GM11168 (cell line): Measurements from ENCODE around the gene SHLD1.

Experiments
- in situ Hi-C: fragments of 300-500 bp; cut with MboI; formaldehyde crosslinking; loops from one replicate; pipeline ENCODE4 v1.12.0; 2022; ENCODE audit warnings: low sequenced_read_pairs; ENCODE audit not compliant: unreplicated experiment

Gene SHLD1

GRCh38 chr20:5842465-5842864 is 92.3 kb downstream of the SHLD1 start:
- in situ Hi-C loops: no loop called here

- in situ Hi-C loops: no loop called here
Observed at GRCh38 chr20:5843054-5843592, 92.9 kb downstream of the SHLD1 start.

GRCh38 chr20:5844063-5844681 is 94.0 kb downstream of the SHLD1 start:
- in situ Hi-C loops: no loop called here

DNA sequence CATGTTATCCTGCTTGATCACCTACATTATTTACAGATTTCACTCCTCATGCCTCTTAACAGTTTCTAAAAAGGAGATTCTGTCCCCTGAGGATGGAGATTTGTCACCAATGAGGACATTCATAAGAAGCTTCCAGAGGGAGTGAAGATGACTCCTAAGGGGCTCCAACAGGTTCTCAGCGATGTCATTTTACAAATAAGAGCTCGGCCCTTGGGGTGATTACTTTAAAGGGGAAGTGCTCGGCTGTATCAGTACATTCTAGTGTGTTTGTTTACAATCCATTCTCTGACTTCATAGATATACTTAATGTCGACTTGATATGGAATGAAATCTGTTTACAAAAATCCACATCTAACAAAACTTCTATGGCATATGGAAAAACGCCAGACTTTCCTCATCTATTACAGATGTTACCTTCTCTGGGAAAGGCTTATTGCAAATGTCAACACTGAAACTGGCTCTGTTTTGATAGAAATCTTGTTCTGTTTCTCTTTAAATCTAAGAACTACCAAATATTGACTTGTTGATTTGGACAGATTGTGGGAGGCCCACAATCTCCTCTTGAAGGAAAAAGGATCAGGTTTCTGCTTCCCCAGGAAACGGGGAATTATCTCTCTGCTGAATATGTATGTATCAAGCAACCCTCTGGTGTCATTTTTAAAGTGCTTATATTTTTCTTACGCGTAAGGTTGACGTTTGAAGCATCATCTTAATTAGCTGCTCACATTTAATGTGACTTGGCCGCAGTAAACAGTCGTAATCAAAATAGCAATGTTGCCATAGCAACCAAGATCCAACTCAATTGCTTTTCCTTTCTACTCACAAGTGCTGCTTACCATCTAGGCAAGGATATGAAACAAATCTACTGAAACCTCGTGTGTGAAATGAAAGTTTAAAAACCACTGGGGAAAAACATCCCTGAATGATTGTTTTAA is 95.7 kb downstream of the SHLD1 start:
- in situ Hi-C loops: no loop called here

DNA sequence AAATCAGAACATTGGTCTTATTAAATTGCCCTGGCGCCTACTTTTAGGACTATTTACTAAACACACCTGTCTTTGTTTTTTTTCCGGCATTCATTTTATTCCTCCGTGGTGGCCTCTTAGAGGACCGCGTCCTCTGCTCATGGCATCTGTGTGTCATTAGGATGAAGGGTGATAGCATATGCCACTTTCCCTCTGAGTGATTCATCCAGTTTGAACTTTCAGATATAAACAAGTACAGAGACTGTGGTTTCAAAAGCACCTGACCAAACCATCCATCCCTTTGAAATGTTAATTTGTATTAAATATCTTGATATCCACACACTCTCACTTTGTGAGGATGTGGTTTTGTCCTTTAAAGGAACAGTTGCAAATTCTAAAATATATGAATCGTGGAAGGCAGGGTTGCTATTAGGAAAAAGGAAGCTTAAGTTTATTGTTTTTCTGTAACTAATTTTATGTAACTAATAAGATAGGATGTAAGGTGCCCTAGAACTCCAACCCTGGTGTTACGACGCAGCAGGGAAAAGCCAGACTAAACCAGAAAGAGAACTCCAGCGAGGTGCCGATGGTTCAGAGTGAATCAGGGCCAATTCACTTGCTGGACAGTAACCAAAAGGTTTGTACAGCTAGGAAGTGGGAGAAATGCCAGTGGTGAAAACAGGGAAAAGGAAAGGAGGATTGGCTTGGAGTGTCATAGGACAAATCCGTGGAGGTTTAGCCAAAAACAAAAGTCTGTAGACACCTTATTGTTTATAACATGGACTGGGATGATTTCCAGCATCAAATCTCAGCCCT is 98.7 kb downstream of the SHLD1 start:
- in situ Hi-C loops: no loop called here

DNA sequence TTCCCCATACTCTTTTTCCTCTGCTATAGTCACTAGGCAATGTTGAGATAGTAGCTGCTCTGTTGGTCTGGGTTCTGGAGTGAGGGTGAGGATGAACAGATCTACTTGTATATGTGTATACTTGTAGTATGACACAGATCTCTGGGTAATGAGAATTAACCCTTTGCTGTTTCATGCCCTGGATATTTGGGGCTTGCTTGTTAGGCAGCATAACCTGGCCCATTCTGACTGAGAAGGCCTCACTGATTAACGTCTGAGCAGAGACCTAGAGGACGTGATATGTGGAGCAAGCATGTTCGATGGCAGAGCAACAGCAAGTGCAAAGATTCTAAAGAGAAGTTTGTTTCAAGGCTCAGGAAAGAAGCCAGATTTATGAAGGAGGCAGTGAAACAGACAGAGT is 105.7 kb downstream of the SHLD1 start:
- in situ Hi-C loops: no loop called here

- in situ Hi-C loops: no loop called here
Observed at GRCh38 chr20:5859608-5860007, 109.4 kb downstream of the SHLD1 start.

DNA sequence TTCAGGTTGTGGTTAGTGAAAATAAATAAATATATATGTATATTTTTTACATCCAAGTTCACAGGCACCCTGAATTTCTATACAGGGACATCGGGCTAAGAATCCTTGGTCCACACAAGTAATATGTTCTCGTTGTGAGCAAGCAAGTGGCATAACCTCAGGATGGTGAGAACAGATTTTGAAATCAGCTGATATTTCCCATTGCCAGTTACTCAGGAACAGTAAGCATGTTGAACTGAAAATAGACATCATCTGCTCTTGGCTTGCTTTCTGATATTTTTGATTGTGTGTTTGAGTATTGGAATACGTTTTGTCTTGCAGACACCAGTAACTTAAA is 112.5 kb downstream of the SHLD1 start:
- in situ Hi-C loops: no loop called here

DNA sequence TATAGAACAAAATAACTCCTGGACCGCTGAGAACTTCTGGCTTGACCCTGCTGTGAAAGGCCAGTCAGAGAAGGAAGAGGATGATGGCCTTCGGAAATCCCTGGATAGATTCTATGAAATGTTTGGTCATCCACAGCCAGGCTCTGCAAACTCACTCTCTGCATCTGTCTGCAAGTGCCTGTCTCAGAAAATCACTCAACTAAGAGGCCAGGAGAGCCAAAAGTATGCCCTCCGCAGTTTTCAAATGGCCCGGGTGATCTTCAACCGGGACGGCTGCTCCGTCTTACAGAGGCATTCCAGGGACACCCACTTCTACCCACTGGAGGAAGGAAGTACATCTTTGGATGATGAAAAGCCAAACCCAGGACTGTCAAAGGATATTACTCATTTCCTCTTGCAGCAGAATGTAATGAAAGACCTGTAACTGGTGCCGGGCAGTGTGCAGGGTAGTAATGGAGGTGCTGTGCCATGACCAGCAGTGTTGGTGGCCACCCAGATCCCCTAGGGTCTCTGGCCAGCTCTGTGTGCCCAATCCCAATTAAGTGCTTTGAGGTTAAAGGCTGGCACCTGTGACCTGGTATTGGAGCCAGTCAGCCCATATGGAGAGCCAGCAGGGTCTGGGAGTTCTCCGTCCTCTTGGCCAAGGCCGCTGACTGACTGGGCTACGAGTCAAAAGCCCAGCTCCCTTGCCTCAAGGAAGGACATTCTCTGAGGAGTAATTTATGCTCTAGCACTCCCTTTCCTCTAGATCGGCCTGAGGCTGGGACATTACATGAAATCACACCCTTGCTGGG is 113.0 kb downstream of the SHLD1 start:
- in situ Hi-C loops: no loop called here

DNA sequence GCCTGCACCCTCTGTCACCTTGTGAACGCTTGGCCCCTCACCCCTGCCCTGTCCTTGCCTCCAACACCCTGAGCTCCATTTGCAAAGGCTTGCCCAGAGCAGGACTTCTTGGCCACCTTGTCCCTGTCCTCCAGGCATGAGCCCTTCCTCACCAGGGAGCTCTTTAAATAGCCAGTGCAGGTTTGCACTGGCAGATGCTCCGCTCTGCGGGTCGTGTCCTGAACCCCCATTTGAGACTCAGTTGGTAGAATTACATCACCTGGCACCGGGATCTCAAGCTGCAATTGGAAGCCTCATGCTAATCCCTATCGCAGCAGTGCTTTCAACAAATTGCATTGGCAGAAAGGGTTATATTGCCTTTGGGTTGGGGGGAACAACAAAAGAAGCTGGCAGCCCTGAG is 114.2 kb downstream of the SHLD1 start:
- in situ Hi-C loops: no loop called here

DNA sequence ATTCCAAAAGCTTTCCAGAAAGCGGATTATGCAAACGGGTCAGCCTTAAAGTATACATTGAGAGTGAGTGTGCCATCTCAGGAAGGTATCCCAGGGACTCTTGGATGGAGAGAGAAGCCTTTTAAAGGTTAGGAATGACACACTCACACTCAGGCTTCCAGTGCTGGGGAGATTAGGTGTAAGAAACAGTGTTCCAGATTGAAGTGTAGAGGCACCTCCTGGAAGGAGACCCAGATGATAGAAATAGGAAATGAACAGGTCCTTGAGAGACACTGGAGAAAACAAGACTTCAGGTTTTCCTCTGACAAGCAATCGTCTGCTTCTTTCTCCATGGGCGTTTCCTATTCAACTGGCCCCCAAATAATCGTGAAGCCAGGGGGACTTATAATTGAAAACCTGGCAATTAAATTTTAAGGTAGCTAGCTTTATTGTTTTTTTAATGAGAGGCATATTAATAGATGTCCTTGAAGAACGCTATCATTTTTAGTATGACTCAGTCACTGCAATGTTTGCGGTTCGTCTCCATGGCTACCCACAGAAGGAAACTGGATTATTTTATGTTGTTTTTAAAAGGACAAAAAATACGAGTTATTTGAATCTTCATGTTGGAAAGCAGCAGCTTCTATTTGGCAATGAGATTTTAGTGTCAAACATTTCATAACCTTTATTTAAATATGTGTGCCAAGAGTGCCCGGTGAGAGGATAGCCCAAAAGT is 114.8 kb downstream of the SHLD1 start:
- in situ Hi-C loops: no loop called here

DNA sequence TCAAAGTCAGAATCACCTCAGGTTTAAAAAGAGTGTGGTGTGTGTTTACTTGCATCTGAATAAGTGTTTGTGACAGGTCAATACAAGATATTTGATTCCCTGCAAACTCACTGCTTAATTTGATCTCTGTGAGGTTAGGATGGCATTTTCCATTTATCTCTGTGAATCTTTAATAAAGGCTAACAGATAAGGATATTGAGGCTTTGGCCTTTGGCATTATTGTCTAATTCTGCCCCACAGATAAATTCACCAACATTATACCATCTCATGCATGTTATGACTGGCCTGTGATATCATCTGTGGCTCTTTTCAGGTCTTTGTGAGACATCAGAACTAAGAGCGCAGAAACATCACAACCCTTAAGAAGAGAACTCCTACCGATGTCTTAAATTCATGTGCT is 115.4 kb downstream of the SHLD1 start:
- in situ Hi-C loops: no loop called here

DNA sequence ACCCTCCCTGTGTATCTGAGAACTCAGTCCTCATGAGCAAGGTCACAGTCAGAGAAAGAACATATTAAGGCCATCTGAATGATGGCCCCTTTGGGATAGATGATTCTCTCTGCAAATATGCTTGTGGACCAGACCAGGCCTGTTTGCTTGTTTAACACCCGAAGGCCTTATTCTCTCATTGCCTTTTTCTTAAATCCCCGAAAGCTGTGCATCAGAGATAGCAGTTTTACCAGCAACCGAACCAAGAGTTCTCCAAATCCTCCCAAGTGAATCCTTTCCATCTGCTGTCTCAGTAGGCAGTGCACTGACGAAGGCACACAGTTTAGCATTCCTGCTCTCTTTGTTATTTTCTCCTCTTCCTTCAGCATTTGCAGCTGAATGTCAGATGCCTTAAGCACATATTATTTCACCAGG is 120.4 kb downstream of the SHLD1 start:
- in situ Hi-C loops: no loop called here

DNA sequence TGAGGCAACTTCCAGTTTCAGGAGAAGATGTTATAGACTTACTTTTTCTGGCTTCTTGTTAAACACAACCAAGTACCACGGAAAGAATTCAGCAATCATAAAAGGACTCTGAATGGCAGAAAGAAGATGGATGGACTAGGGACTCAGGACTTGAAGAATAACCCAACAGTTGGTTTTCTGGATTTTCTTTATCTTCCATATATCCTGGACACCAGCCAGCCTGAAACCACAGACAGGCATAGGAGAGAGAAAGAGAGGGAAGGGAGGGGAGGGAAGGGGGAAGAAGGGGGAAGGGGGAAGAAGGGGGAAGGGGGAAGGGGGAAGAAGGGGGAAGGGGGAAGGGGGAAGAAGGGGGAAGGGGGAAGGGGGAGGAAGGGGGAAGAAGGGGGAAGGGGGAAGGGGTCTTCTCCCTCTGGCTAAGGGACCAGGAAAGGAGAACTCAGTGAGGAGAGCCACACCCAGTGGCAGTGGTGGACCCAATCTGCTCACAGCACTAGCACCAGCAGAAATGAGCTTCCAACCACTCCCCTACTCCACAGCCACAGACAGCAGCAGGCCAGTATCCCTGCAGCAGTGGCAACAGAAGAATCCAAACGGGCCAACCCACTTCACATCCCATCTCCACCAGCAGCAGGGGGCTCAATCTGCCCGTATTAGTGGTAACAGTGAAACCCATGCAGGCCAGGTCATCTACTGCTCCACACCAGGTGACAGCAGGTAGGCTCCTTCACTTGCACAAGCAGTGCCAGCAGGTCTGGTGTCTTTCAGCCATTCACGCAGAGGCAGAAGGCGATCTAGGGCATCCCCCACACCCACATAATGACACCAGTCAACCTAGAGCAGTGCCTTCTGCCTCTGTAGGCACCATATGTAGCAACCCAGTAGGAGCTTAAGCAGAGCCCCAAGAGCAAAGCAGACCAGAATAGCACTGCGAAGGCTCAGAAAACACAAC is 121.5 kb downstream of the SHLD1 start:
- in situ Hi-C loops: no loop called here

DNA sequence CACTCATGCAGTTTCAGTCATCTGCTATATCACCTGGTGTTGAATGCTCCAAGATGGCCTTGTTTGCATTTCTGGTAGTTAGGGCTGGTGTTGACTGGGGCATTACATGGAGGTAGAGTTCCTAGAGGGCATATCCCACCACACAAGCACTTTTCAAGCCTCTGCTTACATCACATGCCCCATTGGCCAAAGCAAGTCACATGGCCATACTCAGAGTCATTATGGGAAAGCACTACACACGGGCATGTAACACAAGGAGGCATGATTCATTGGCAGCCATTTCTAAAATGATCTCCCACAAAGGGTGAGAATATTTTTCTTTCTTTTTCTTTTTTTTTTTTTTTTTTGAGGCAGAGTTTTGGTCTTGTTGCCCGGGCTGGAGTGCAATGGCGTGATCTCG is 126.9 kb downstream of the SHLD1 start:
- in situ Hi-C loops: no loop called here

GRCh38 chr20:5880326-5880725 is 130.1 kb downstream of the SHLD1 start:
- in situ Hi-C loops: no loop called here

DNA sequence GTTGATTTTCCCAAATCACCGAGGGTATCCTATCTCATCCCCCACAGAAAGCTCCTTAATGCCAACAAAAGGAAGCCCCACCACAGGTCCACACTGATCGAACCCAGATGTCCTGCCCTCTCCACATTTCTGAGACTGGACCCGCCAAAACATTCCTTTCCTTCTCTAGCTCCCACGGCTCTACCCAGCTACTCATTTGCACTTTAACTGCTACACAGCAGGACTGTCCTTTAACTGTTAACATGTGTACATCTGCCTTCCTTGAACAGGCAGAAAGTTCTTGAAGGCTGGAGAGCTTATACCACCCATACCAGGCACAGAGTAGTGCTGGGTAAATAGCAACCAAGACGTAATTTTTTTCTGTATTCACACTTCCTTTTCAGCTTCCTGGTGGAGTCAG is 131.5 kb downstream of the SHLD1 start:
- in situ Hi-C loops: no loop called here

- in situ Hi-C loops: no loop called here
Observed at GRCh38 chr20:5882166-5882565, 132.0 kb downstream of the SHLD1 start.
